SU-DHL-6 (cell line): ENCODE data around the gene WASHC3.

ENCODE experiments used
- H2AFZ ChIP-seq: fragments of 200-600 bp; sonication (generic); 2 replicates; pipeline ENCODE4 v1.6.1; 2014; ENCODE audit warnings: low read depth, mild to moderate bottlenecking, moderate library complexity, mixed read lengths, antibody characterized with exemption, low read length; ENCODE audit not compliant: severe bottlenecking
- H3F3A ChIP-seq: fragments of 200-600 bp; shearing (Covaris generic); 2 replicates; pipeline ENCODE4 v1.6.0; 2016; ENCODE audit warnings: antibody characterized with exemption, mild to moderate bottlenecking; ENCODE audit not compliant: insufficient read depth
- H3K27ac ChIP-seq: fragments of 200-600 bp; sonication (generic); 2 replicates; pipeline ENCODE4 v1.5.1; 2016; ENCODE audit warnings: low read depth, mild to moderate bottlenecking, low read length, moderate library complexity, mixed read lengths
- H3K27me3 ChIP-seq: fragments of 200-600 bp; sonication (generic), shearing (Covaris generic); 2 replicates; pipeline ENCODE4 v1.6.0; 2014; ENCODE audit warnings: mild to moderate bottlenecking, low read length
- H3K36me3 ChIP-seq: fragments of 200-600 bp; sonication (generic); 2 replicates; pipeline ENCODE4 v1.6.1; 2014; ENCODE audit warnings: mild to moderate bottlenecking, low read length, mixed read lengths
- H3K4me2 ChIP-seq: fragments of 300-600, 200-600 bp; shearing (Covaris generic), sonication (generic); 2 replicates; pipeline ENCODE4 v1.6.0; 2014; ENCODE audit warnings: low read length, low read depth, mild to moderate bottlenecking; ENCODE audit not compliant: poor library complexity, severe bottlenecking
- H3K4me3 ChIP-seq: fragments of 200-600 bp; sonication (generic); 2 replicates; pipeline ENCODE4 v1.5.1; 2014; ENCODE audit warnings: antibody characterized with exemption, low read length, mild to moderate bottlenecking, mixed read lengths; ENCODE audit not compliant: insufficient read depth, poor library complexity, severe bottlenecking
- H3K79me2 ChIP-seq: fragments of 200-600 bp; sonication (generic); 2 replicates; pipeline ENCODE4 v1.6.1; 2014; ENCODE audit warnings: mild to moderate bottlenecking, low read length, moderate library complexity; ENCODE audit not compliant: insufficient read depth
- H3K9ac ChIP-seq: fragments of 200-600 bp; sonication (generic); 2 replicates; pipeline ENCODE4 v1.7.0; 2014; ENCODE audit warnings: mild to moderate bottlenecking, low read length
- H3K9me2 ChIP-seq: fragments of 200-600 bp; sonication (generic); replicated peaks from 2 replicates; pipeline ENCODE4 v1.6.1; 2014; ENCODE audit warnings: low read length; ENCODE audit not compliant: insufficient read depth
- H3K9me3 ChIP-seq: fragments of 200-600 bp; sonication (generic); 2 replicates; pipeline ENCODE4 v1.6.1; 2014; ENCODE audit warnings: low read length, mixed read lengths; ENCODE audit not compliant: insufficient read depth
- H4K20me1 ChIP-seq: fragments of 200-600 bp; sonication (generic); 2 replicates; pipeline ENCODE4 v1.6.1; 2014; ENCODE audit warnings: low read depth, mild to moderate bottlenecking, antibody characterized with exemption, low read length, moderate library complexity, mixed read lengths
- EZH2phosphoT487 ChIP-seq: fragments of 200-600 bp; sonication (generic), shearing (Covaris generic); conservative IDR thresholded peaks from 2 replicates; pipeline ENCODE4 v1.6.1; 2018; ENCODE audit warnings: mild to moderate bottlenecking, antibody characterized with exemption, low read length, moderate library complexity, mixed read lengths
- TF ChIP-seq, protein P1 (sequence below): fragments of 200-600 bp; sonication (generic); IDR thresholded peaks from one replicate; pipeline ENCODE4 v1.5.1; 2017; ENCODE audit warnings: antibody characterized with exemption, mild to moderate bottlenecking, low read length, moderate library complexity; ENCODE audit not compliant: insufficient read depth, poor library complexity, severe bottlenecking

WASHC3 gene

DNA sequence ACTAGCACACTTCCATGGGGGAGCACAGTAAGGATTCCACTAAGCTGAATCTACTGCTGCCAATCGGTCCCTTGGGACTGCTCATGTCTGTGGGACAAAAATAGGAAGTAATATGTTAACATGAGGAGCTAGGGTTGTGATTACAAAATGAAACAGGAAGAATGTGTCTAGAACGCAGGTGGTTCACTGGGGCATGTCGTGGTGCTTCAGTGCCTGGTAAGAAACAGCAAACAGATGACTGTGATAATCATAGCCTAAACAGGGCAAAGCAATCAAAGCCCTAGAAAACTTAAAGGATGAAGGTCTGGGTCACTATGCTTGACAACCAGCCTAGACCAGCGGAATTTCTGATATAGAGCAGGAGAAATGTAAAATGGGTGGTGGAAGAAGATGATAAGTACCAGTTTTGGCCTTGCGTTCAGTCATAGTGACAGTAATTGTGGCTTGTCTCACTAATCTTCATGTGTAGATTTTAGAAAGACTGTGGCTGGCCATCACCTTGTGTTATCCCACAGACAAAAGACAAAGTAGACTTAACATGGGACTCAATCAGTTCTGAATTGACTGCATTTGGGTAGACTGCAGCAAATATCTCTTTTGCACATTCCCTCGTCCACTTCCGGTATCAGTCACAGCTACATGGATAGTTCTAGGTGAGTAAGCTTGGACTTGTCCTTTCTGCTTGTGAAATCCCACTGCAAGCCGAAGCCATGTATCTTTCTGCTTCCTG, 51.4 kb downstream of the WASHC3 start:
- Histone ChIP-seq H3K79me2 (no peaks in the 10 kb centered on the region), H3K9me3 (no peaks in the 10 kb centered on the region), H3K27ac (peak overlapping the region; percentile 56), H4K20me1 (no peaks in the 10 kb centered on the region), H3K27me3 (no peaks in the 10 kb centered on the region), H3K4me2 (peak overlapping the region; percentile 54), H2AFZ (peak overlapping the region; percentile 57), H3K36me3 (no peaks in the 10 kb centered on the region), H3K4me3 (peak overlapping the region; percentile 2), H3F3A (peaks cover 5% of the 10 kb centered on the region; the same call in 1 of the 2 replicates), H3K9me2 (no peaks in the 10 kb centered on the region), H3K9ac (peak overlapping the region; percentile 9)
- TF ChIP-seq, protein P1, sequence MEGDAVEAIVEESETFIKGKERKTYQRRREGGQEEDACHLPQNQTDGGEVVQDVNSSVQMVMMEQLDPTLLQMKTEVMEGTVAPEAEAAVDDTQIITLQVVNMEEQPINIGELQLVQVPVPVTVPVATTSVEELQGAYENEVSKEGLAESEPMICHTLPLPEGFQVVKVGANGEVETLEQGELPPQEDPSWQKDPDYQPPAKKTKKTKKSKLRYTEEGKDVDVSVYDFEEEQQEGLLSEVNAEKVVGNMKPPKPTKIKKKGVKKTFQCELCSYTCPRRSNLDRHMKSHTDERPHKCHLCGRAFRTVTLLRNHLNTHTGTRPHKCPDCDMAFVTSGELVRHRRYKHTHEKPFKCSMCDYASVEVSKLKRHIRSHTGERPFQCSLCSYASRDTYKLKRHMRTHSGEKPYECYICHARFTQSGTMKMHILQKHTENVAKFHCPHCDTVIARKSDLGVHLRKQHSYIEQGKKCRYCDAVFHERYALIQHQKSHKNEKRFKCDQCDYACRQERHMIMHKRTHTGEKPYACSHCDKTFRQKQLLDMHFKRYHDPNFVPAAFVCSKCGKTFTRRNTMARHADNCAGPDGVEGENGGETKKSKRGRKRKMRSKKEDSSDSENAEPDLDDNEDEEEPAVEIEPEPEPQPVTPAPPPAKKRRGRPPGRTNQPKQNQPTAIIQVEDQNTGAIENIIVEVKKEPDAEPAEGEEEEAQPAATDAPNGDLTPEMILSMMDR, result no peak
- TF ChIP-seq EZH2phosphoT487, result no peak

DNA sequence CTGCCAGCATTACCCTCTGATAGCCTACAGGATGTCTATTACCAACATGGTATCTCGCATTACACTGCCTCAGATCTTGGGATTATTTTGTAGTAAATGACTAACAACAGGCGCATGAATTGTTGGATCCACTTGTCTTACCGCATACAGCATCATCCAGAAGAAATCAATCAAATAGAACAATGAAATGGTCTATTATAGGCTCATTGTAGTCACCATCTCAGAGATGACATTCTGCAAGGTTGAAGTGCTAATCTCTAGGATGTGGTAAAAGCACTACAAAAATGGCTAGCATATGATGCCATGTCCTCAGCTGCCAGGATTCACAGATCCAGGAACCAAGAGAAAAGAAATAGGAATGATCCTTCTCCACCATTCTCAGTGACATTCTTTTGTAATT, 52.0 kb downstream of the WASHC3 start:
- H3K36me3 ChIP-seq, result no peaks in the 10 kb centered on the region
- H3K27me3 ChIP-seq, result no peaks in the 10 kb centered on the region
- 0 out of 2 replicates have a peak overlapping the region, but pooled peaks have one; percentile 9 for H3K9ac ChIP-seq
- H3K79me2 ChIP-seq, result no peaks in the 10 kb centered on the region
- peak overlapping the region; percentile 57 for H2AFZ ChIP-seq
- H3F3A ChIP-seq, result peaks cover 5% of the 10 kb centered on the region; the same call in 1 of the 2 replicates
- H3K27ac ChIP-seq, result no peak overlapping the region
- H3K9me3 ChIP-seq, result no peaks in the 10 kb centered on the region
- no peaks in the 10 kb centered on the region for H3K9me2 ChIP-seq
- H3K4me3 ChIP-seq, result no peak overlapping the region
- H4K20me1 ChIP-seq, result no peaks in the 10 kb centered on the region
- H3K4me2 ChIP-seq, result peak overlapping the region; percentile 54
- no peak for TF ChIP-seq EZH2phosphoT487
- TF ChIP-seq, protein P1, result no peak

DNA sequence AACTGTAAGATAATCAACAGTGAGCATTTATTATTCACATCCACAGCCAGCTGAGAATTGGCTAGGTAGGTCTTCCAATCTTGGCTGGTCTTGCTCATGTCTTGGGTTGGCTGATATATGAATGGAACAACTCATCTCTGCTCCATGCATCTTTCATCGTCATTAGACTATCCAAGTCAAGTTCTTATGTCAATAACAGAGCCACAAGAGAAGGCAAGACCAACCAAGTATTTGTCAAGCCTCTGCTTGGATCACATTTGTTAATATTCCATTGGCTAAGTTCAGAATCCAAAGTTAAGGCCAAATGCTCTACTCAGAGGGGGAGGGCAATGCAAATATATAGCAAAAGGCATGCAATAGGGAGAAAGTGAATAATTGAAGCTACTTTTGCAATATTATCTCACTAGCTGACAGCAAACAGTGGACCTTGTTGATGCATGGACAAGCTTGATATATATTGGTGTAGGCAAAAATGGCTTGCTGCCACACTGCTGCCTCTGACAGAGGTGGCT, 53.1 kb downstream of the WASHC3 start:
- Histone ChIP-seq H3F3A (peaks cover 5% of the 10 kb centered on the region; the same call in 1 of the 2 replicates), H3K27me3 (no peaks in the 10 kb centered on the region), H3K36me3 (no peaks in the 10 kb centered on the region), H3K9ac (no peak overlapping the region), H3K9me3 (no peaks in the 10 kb centered on the region), H4K20me1 (no peaks in the 10 kb centered on the region), H2AFZ (no peak overlapping the region), H3K4me2 (no peak overlapping the region), H3K27ac (no peak overlapping the region), H3K4me3 (no peak overlapping the region), H3K9me2 (no peaks in the 10 kb centered on the region), H3K79me2 (no peaks in the 10 kb centered on the region)
- TF ChIP-seq, protein P1, result no peak
- TF ChIP-seq EZH2phosphoT487, result no peak
